Measurements from ENCODE around the gene RASSF5. TPM values are rescaled to one million over a fixed set of nuclear protein-coding genes. Genes with fewer than 3 reads are reported as not detected.

The RASSF5 gene
- total RNA-seq, 1 donor from 2014 or later, result 1.2 TPM

DNA sequence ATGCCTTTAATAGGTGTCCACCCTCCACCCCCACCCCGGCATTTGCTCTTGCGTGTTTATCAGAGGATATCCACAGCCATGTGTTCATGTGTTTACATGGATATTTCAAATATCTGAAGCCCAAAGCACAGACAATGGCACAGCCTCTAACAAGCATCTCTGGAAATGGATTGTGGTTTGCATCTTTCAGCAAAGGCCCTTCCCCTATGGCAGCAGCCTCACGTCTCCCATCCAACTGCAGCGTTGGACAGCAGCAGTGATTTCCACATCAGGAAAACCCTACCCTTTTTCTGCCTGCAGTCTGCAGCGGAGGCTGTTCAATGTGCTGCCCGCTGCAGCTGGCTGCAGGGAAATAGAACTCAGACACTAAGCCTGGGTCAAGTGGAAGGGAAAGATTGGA lies 1.6 kb downstream of the RASSF5 start:
- peak overlapping the region; percentile 53 for H3K27ac Mint-ChIP-seq (ENCODE audit: unreplicated experiment)
- no peaks in the 10 kb centered on the region for H3K36me3 Mint-ChIP-seq (ENCODE audit: low read depth, unreplicated experiment)
- peaks cover 9% of the 10 kb centered on the region for H3K4me1 Mint-ChIP-seq (ENCODE audit: unreplicated experiment)
- no peaks in the 10 kb centered on the region for H3K9me3 Mint-ChIP-seq (ENCODE audit: unreplicated experiment)
- H3K27me3 Mint-ChIP-seq (ENCODE audit: unreplicated experiment), result peaks cover 28% of the 10 kb centered on the region
- no peak overlapping the region for H3K4me3 Mint-ChIP-seq (ENCODE audit: unreplicated experiment)
- TF ChIP-seq, protein P1, sequence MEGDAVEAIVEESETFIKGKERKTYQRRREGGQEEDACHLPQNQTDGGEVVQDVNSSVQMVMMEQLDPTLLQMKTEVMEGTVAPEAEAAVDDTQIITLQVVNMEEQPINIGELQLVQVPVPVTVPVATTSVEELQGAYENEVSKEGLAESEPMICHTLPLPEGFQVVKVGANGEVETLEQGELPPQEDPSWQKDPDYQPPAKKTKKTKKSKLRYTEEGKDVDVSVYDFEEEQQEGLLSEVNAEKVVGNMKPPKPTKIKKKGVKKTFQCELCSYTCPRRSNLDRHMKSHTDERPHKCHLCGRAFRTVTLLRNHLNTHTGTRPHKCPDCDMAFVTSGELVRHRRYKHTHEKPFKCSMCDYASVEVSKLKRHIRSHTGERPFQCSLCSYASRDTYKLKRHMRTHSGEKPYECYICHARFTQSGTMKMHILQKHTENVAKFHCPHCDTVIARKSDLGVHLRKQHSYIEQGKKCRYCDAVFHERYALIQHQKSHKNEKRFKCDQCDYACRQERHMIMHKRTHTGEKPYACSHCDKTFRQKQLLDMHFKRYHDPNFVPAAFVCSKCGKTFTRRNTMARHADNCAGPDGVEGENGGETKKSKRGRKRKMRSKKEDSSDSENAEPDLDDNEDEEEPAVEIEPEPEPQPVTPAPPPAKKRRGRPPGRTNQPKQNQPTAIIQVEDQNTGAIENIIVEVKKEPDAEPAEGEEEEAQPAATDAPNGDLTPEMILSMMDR (IDR thresholded peaks at IDR 0.05; ENCODE audit: unreplicated experiment), result no peak
- DNase-seq (ENCODE audit: low spot score), result no peak

DNA sequence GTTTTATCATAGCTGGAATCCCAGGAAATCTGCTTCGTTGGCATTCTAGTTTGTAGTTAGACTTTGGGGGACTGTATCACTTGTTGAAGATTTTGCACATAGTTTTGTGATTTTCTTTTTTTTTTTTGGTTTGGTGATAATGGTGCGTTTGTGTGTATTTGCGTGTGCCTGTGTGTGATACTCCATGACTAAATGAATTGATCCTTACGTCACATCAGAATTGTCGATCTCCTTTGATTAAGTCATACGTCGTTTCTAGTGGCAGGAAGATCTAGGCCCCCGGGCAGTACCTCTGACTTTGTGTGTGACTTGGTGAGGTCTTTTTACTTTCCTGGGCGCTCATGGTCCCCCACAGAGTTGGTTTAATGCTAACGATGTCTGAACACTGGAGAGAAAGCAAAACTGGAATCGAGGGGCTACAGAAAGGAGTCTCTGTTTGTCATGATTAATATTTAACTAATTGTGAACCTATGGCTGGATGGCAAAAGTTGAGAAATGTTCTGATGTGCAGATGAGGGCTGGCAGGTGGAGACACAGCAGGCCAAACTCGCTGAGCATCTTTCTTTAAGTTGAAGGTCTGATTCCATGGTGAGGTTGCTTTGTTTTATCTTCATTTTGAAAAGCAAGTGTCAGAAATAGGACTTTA lies 2.4 kb downstream of the RASSF5 start:
- Mint-ChIP-seq H3K36me3 (ENCODE audit: low read depth, unreplicated experiment) (no peaks in the 10 kb centered on the region), H3K9me3 (ENCODE audit: unreplicated experiment) (no peaks in the 10 kb centered on the region), H3K4me3 (ENCODE audit: unreplicated experiment) (no peak overlapping the region), H3K27ac (ENCODE audit: unreplicated experiment) (no peak overlapping the region), H3K4me1 (ENCODE audit: unreplicated experiment) (peaks cover 4% of the 10 kb centered on the region), H3K27me3 (ENCODE audit: unreplicated experiment) (peaks cover 28% of the 10 kb centered on the region)
- TF ChIP-seq, protein P1 (IDR thresholded peaks at IDR 0.05; ENCODE audit: unreplicated experiment), result no peak
- no peak for DNase-seq (ENCODE audit: low spot score)

DNA sequence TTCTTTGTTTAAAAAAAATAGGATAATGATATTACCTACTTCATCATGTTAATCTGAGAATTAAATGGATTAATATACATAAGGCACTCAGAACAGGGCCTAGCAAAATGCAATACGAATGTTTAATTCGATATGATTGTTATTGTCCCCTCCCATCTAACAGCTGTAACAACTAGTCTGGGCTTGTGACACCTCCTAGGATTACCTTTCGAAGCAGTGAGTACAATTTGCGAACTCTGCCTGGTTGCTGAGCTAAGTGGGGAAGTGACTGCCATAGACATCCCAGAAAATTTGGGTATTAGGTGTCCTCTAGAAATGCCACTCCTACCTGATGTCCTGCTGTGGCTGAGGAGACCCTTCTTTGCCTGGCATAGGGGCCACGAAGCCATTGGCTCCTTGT lies 3.0 kb downstream of the RASSF5 start:
- Mint-ChIP-seq H3K27me3 (ENCODE audit: unreplicated experiment) (peaks cover 28% of the 10 kb centered on the region), H3K27ac (ENCODE audit: unreplicated experiment) (no peak overlapping the region), H3K4me3 (ENCODE audit: unreplicated experiment) (no peak overlapping the region), H3K4me1 (ENCODE audit: unreplicated experiment) (peaks cover 4% of the 10 kb centered on the region), H3K9me3 (ENCODE audit: unreplicated experiment) (no peaks in the 10 kb centered on the region), H3K36me3 (ENCODE audit: low read depth, unreplicated experiment) (no peaks in the 10 kb centered on the region)
- no peak for DNase-seq (ENCODE audit: low spot score)
- TF ChIP-seq, protein P1 (IDR thresholded peaks at IDR 0.05; ENCODE audit: unreplicated experiment), result no peak

DNA sequence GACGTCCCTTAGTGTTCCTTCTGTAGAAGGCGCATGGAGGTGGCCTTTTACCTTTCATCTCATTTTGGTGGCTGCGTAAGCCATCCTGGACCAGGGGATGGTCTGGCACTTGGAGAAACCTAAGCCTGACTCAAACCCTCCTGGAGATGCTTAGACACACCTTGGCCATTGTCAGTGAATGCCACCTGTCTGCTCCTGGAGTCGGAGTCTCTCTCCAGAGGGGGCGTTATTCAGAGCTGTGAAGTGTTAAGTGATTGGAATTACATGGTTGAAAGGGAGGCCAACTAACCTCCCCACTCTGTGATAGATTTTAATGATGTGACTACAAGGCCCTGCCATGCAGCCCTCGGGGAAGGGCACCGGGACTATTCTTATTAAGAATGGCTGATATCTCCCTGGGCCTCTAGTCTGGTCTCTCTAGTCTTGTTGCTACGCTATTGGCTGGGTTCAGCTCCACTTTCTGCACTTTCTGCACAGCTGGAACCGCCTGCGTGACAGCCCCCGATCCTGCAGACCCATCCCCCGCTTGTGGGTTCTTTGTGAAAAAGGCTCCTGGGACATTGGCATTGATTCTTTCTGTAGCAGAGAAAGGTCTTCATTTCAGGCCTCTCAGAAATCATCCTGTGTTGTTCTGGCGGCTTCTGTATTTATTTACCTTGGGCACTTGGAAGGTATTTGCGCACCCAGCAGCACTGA lies 4.2 kb downstream of the RASSF5 start:
- H3K27me3 Mint-ChIP-seq (ENCODE audit: unreplicated experiment), result peaks cover 23% of the 10 kb centered on the region
- no peaks in the 10 kb centered on the region for H3K9me3 Mint-ChIP-seq (ENCODE audit: unreplicated experiment)
- no peaks in the 10 kb centered on the region for H3K36me3 Mint-ChIP-seq (ENCODE audit: low read depth, unreplicated experiment)
- H3K4me1 Mint-ChIP-seq (ENCODE audit: unreplicated experiment), result peaks cover 4% of the 10 kb centered on the region
- DNase-seq (ENCODE audit: low spot score), result no peak
- no peak overlapping the region for H3K4me3 Mint-ChIP-seq (ENCODE audit: unreplicated experiment)
- no peak overlapping the region for H3K27ac Mint-ChIP-seq (ENCODE audit: unreplicated experiment)
- TF ChIP-seq, protein P1 (IDR thresholded peaks at IDR 0.05; ENCODE audit: unreplicated experiment), result no peak
